ENCODE data around the gene TMEM130.

TMEM130 gene

DNA sequence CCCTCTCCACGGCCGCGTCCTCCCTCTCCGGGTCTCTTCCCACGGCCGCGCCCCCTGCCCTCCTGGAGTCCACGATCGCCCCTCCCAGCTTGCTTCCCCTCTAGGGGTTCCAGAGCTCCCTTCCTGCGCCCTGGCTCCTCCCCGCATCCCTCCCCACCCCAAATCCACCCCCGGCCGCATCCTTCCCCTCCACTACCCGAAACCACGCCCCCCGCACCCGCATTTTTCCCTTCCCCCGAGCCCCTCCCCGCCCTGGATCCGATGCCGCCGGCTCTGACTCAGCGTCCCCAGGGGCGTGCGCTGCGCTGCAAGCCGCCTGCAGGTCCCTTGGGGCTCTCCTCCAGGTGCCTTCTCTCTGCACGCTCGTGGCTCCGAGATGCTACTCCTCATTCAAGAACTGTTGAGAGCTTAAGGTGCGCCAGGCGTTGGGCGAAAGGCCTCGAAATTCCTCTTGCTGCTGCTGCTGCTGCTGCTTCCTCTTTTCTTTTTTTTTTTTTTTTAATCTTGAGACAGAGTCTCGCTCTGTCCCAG is 372 bp upstream of the TMEM130 start:
- no peak overlapping the region for H3K27ac ChIP-seq
- TF ChIP-seq CTCF (conservative IDR thresholded peaks at IDR 0.05) (no peak), ZFX (IDR thresholded peaks at IDR 0.05) (no peak)

DNA sequence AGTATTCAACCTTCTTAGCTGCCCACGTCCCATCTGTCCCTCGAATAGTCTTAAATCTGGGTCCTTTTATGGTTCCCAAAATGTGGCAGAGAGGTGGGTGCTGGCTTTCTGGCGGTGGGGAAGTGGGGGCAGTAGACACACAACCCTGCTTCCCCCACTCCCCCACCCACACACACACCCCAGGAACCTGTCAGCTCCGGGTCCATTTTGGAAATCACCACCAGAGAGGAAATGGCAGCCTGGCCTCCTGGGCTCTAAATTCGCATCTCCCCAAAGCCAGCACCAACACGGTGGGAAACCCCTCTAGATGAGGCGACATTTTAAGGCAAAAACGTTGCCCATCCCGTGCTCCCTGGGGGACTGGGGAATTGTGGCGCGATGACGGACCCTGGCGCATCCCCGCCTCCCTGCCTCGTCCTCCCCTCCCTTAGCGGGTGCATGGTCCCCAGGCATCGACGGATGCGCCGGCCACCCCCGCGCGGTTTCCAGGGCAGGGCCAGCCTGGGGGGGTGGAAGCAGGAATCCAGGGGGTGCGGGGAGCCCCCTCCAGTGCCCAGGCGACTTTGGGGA is 702 bp downstream of the TMEM130 start:
- no peak overlapping the region for H3K27ac ChIP-seq
- TF ChIP-seq ZFX (IDR thresholded peaks at IDR 0.05) (no peak), CTCF (conservative IDR thresholded peaks at IDR 0.05) (no peak)

- H3K27ac ChIP-seq = no peak overlapping the region
- TF ChIP-seq ZFX (IDR thresholded peaks at IDR 0.05) = no peak
These were observed 1.4 kb downstream of the TMEM130 start for GRCh38 chr7:98868450-98868849.

DNA sequence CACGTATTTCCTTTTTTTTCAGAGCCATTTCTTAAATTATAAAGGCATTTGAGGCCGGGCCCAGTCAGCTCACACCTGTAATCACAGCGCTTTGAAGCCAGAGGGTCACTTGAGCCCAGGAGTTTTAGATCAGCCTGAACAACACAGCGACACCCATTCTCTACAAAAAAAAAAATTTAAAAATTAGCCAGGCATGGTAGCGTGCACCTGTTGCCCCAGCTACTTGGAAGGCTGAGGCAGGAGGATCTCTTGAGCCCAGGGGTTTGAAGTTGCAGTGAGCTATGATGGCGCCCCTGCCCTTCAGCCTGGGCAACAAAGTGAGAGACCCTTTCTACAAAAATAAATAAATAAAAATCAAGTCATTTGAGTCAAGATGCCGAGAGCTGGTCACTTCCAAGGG is 3.0 kb downstream of the TMEM130 start:
- no peak overlapping the region for H3K27ac ChIP-seq
- TF ChIP-seq CTCF (conservative IDR thresholded peaks at IDR 0.05) (no peak), ZFX (IDR thresholded peaks at IDR 0.05) (no peak)

- no peak overlapping the region for H3K27ac ChIP-seq
- TF ChIP-seq ZFX (IDR thresholded peaks at IDR 0.05) (no peak), CTCF (conservative IDR thresholded peaks at IDR 0.05) (no peak)
These were observed 3.5 kb downstream of the TMEM130 start for GRCh38 chr7:98866351-98866750.

GRCh38 chr7:98864731-98865453 is 4.9 kb downstream of the TMEM130 start:
- TF ChIP-seq CTCF (conservative IDR thresholded peaks at IDR 0.05) (no peak), ZFX (IDR thresholded peaks at IDR 0.05) (no peak)
- no peak overlapping the region for H3K27ac ChIP-seq

GRCh38 chr7:98863601-98864000 is 6.2 kb downstream of the TMEM130 start:
- no peak overlapping the region for H3K27ac ChIP-seq
- TF ChIP-seq CTCF (conservative IDR thresholded peaks at IDR 0.05) (no peak), ZFX (IDR thresholded peaks at IDR 0.05) (no peak)

All from C4-2B (cell line).